GM08714 (cell line): ENCODE measurements around the gene LPIN1.
"Not testable (repeated sequence)": the region's sequence is repeated elsewhere in the genome, so short reads cannot be mapped to it uniquely, and the experiment has no call there.

Experiments used
- H3K4me3 ChIP-seq: fragments of 200-500 bp; sonication (Bioruptor generic); 2 replicates; pipeline ENCODE4 v1.5.1; 2014; ENCODE audit warnings: mild to moderate bottlenecking, low read length, inconsistent platforms
- ZNF274 ChIP-seq: IDR thresholded peaks from 2 replicates; pipeline ENCODE4 v1.6.1; 2012; ENCODE audit warnings: mild to moderate bottlenecking, low read depth, low read length

The LPIN1 gene

GRCh38 chr2:11829324-11829946, 83.0 kb downstream of the LPIN1 start:
- no peak for TF ChIP-seq ZNF274
- no peak overlapping the region; the same call in 1 of the 2 replicates for H3K4me3 ChIP-seq

- H3K4me3 ChIP-seq: no peak overlapping the region; the same call in 1 of the 2 replicates
- no peak for TF ChIP-seq ZNF274
Observed at GRCh38 chr2:11829947-11830707, 83.7 kb downstream of the LPIN1 start.

GRCh38 chr2:11830708-11831301, 84.4 kb downstream of the LPIN1 start:
- H3K4me3 ChIP-seq: no peak overlapping the region
- no peak for TF ChIP-seq ZNF274

DNA sequence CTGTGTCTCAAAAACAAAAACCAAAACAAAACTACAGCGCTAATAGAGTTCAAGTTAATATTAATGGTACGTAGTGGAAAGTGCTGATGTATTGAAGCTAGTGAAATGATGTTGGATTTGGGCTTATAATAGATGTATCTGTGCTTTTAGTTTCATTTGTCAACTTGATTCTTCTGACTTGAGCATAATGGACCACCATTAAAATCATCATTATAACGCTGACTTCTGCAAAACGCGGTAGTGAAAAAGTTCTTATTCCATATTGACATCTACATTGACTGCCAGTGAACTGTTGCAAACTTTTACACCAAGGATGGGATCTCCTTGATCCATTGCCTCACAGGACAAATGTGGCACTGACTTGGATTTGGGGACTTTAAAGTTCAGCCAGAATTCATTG, 85.0 kb downstream of the LPIN1 start:
- no peak overlapping the region for H3K4me3 ChIP-seq
- TF ChIP-seq ZNF274: no peak

DNA sequence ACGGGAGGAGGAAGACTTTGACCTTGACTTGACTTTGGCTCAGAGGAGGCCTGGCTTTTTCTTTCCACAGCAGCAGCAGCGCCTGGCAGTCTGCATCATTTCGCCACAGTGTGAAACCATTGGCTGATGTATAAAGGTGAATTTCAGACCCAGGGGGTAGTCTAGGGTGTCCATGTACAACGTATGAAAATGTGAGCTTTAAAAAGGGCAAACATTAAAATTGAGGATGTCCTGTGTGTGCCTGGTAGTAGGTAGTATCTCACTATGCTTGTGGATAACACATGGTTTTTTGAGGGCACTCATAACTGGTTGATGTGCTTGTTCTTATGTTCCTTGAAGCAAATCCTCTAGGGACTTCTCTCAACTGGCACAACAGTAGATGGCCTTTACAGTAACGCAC, 86.1 kb downstream of the LPIN1 start:
- TF ChIP-seq ZNF274: no peak
- no peak overlapping the region for H3K4me3 ChIP-seq

DNA sequence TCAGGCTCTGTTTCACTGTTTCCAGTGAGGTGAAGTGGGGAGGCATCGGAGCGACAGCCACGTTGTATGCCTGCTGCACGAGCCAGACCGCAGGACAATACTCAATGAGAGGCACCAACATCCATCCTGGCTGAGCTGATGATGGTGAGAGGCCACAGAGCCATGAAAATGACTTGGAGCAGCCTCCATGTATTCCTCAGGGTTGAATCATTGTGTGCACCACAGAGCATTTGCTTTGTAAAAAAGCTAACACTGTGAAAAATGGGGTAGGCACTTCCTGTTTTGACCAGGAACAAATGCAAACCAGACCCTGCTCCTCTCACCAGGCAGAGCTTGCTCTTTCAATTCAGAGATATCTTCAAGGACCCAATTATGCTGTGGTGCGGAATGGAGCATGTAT, 87.2 kb downstream of the LPIN1 start:
- no peak overlapping the region for H3K4me3 ChIP-seq
- TF ChIP-seq ZNF274: no peak

DNA sequence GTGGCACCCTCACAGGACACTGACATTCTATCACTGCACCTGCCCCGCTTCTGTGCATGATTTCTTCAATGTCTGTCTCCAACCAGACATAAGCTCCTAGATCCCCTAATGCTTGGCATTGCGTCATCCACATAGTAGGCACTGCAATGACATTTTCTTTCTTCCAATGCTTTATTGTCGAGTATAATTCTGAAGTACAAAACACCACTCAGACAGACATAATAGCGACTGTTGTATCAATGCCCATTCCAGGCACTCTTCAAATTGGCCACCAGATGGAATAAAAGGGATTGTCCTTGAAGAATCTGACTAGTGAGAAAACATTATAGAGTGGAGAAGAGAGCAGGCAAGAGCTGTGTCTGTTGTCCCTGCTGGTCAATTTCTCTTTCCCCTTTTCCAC, 89.0 kb downstream of the LPIN1 start:
- no peak for TF ChIP-seq ZNF274
- no peak overlapping the region for H3K4me3 ChIP-seq

DNA sequence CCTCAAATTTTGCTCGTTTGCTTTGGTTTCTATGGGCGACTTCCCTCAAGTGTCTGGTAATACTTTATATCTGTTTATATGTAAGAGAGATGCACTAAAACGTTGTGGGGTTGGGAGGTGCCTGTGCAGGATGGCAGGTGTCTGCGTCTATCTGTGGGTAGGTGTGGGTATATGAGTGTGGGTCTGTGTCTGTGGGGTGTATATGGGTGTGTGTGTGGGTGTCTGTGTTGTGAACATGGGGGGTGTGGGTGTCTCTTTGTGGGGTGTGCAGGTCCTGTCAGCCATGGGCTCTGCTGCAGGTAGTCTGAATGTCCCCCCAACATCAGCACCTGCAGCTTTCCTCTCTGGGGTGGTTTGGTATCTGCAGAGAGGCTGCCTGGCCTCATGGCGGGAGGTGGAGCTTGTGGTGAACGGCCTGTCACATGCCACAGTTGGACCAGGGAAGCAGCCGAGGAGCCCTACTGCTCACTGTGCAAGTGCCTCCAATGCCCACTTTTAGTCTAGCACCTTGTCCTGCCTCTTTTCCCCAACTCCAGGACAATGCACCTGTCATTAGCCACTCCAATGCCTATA, 90.3 kb downstream of the LPIN1 start:
- no peak overlapping the region for H3K4me3 ChIP-seq
- no peak for TF ChIP-seq ZNF274

- no peak overlapping the region for H3K4me3 ChIP-seq
- no peak for TF ChIP-seq ZNF274
Observed at GRCh38 chr2:11837875-11838734, 91.7 kb downstream of the LPIN1 start.

DNA sequence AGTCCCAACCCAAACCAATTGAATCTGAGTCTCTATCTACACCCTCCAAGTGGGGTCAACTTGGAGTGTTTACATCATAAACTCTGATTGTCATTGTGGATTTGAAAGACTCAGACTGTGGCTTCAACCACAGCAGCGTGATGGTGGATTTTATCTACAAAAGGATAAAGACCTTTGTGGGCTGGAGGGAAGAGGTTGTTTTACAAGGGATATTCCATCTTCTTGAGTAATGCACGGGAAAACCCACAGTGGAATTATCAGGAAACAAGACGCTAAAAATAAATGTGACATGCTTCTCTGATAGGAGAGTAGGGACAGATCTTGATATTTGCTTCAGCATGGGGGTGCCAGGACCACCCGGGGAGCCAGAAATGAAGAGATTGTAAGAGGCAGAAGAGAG, 93.5 kb downstream of the LPIN1 start:
- no peak overlapping the region for H3K4me3 ChIP-seq
- no peak for TF ChIP-seq ZNF274

DNA sequence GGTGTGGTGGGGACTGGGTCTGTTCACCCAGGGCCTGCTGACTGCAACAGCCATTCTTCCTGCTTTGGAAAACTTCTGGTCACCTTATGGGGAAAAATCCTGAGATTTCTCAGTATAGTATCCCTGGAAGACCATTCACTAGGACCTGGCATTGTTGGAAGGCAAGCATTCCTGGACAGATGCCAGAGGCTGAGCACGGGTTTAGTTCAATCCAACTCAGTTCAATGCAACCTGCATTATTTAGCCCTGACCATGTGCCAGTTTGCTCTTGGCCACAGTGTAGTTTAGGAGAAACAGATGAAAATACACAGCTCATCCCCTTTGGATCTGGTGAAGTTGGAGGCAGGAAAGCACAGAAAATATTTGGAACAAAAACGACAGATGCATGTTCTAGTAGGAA, 95.9 kb downstream of the LPIN1 start:
- H3K4me3 ChIP-seq: no peak overlapping the region
- TF ChIP-seq ZNF274: no peak

GRCh38 chr2:11844798-11845197, 98.4 kb downstream of the LPIN1 start:
- H3K4me3 ChIP-seq: not testable (repeated sequence)

- not testable (repeated sequence) for H3K4me3 ChIP-seq
Observed at GRCh38 chr2:11847935-11848334, 101.5 kb downstream of the LPIN1 start.

DNA sequence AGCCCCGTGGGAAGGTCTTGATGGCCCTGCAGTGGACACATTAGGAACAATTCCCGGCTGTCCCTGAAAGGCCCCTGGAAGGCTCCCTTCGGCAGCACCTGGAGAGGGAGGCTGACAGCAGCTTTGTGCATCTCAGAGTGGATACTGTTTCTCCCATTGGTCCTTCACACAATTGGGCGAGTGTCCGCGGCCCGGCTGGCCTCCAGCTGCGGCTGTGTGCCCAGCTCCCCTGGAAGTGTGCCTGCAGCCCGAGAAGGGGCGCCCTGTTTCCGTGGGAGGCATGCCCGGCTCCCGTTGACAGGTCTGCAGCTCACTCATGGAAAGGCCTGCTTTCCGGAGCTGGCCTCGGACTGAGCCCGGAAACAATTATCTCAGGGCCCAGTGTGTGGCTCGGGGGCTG, 103.7 kb downstream of the LPIN1 start:
- no peak for TF ChIP-seq ZNF274
- H3K4me3 ChIP-seq: no peak overlapping the region
